H9 (cell line): ENCODE results near the gene GDI2. TPM values are rescaled to one million over a fixed set of nuclear protein-coding genes. Genes with fewer than 3 reads are reported as not detected.
"Not testable (repeated sequence)": the region's sequence is repeated elsewhere in the genome, so short reads cannot be mapped to it uniquely, and the experiment has no call there.

Experiments
- DNase-seq: peaks from one replicate; pipeline ENCODE4 v3.0.0-alpha.2; 2017
- H2AFZ ChIP-seq: one replicate; pipeline ENCODE4 v1.6.1; 2013; ENCODE audit warnings: mild to moderate bottlenecking, low read length, control low read depth, moderate library complexity
- H2AK5ac ChIP-seq: 2 replicates; pipeline ENCODE4 v1.6.1; 2013; ENCODE audit warnings: low read length, control low read depth, mixed read lengths; ENCODE audit not compliant: insufficient read length
- H2BK120ac ChIP-seq: one replicate; pipeline ENCODE4 v1.6.1; 2013; ENCODE audit warnings: low read depth, mild to moderate bottlenecking, low read length, control low read depth, inconsistent platforms; ENCODE audit not compliant: poor library complexity, severe bottlenecking
- H2BK12ac ChIP-seq: 2 replicates; pipeline ENCODE4 v1.6.1; 2013; ENCODE audit warnings: low read length, control low read depth, mixed read lengths, low read depth; ENCODE audit not compliant: insufficient read length
- H2BK15ac ChIP-seq: 2 replicates; pipeline ENCODE4 v1.6.1; 2013; ENCODE audit warnings: low read depth, low read length, control low read depth
- H2BK20ac ChIP-seq: one replicate; pipeline ENCODE4 v1.6.1; 2013; ENCODE audit warnings: low read depth, mild to moderate bottlenecking, low read length, control low read depth, inconsistent platforms; ENCODE audit not compliant: poor library complexity, severe bottlenecking
- H2BK5ac ChIP-seq: 2 replicates; pipeline ENCODE4 v1.6.1; 2013; ENCODE audit warnings: low read length, control low read depth, mixed read lengths; ENCODE audit not compliant: insufficient read length
- H3K14ac ChIP-seq: 2 replicates; pipeline ENCODE4 v1.6.1; 2013; ENCODE audit warnings: low read length, control low read depth; ENCODE audit not compliant: insufficient read depth
- H3K18ac ChIP-seq: 2 replicates; pipeline ENCODE4 v1.6.1; 2013; ENCODE audit warnings: low read depth, mild to moderate bottlenecking, mixed read lengths, low read length, control low read depth; ENCODE audit not compliant: insufficient read length
- H3K23ac ChIP-seq: 2 replicates; pipeline ENCODE4 v1.6.1; 2013; ENCODE audit warnings: low read length, control low read depth, mixed read lengths, low read depth; ENCODE audit not compliant: insufficient read length
- H3K23me2 ChIP-seq: 2 replicates; pipeline ENCODE4 v1.6.1; 2013; ENCODE audit warnings: low read depth, mild to moderate bottlenecking, mixed read lengths, low read length, control low read depth; ENCODE audit not compliant: insufficient read length, poor library complexity, severe bottlenecking
- H3K27ac ChIP-seq: 2 replicates; pipeline ENCODE4 v1.5.1; 2013; ENCODE audit warnings: low read length, control low read depth, mixed read lengths, low read depth; ENCODE audit not compliant: insufficient read length
- H3K27me3 ChIP-seq: 2 replicates; pipeline ENCODE4 v1.6.1; 2013; ENCODE audit warnings: low read length, control low read depth, inconsistent platforms; ENCODE audit not compliant: insufficient read depth
- H3K4ac ChIP-seq: 2 replicates; pipeline ENCODE4 v1.6.1; 2013; ENCODE audit warnings: low read depth, mild to moderate bottlenecking, control low read depth, inconsistent platforms, low read length, moderate library complexity
- H3K4me1 ChIP-seq: 2 replicates; pipeline ENCODE4 v1.6.1; 2013; ENCODE audit warnings: low read length, control low read depth, inconsistent platforms; ENCODE audit not compliant: insufficient read depth
- H3K4me2 ChIP-seq: 2 replicates; pipeline ENCODE4 v1.6.1; 2013; ENCODE audit warnings: low read length, control low read depth, mixed read lengths; ENCODE audit not compliant: insufficient read length, insufficient read depth
- H3K56ac ChIP-seq: 2 replicates; pipeline ENCODE4 v1.6.1; 2013; ENCODE audit warnings: low read depth, mild to moderate bottlenecking, mixed read lengths, low read length, control low read depth; ENCODE audit not compliant: insufficient read length
- H3K79me1 ChIP-seq: 2 replicates; pipeline ENCODE4 v1.6.1; 2013; ENCODE audit warnings: low read depth, mild to moderate bottlenecking, moderate library complexity, low read length, control low read depth, inconsistent platforms; ENCODE audit not compliant: insufficient read depth, poor library complexity, severe bottlenecking
- H3K79me2 ChIP-seq: 2 replicates; pipeline ENCODE4 v1.6.1; 2013; ENCODE audit warnings: low read length, control low read depth, inconsistent platforms; ENCODE audit not compliant: insufficient read depth
- H3K9ac ChIP-seq: 2 replicates; pipeline ENCODE4 v1.6.1; 2013; ENCODE audit warnings: low read length, control low read depth, mixed read lengths; ENCODE audit not compliant: insufficient read length; ENCODE audit errors: extremely low read depth
- H3K9me3 ChIP-seq: one replicate; pipeline ENCODE4 v1.6.1; 2013; ENCODE audit warnings: low read depth, low read length, inconsistent platforms; ENCODE audit not compliant: control insufficient read depth
- H3T11ph ChIP-seq: one replicate; pipeline ENCODE4 v1.6.1; 2013; ENCODE audit warnings: mild to moderate bottlenecking, low read length, control low read depth, inconsistent platforms
- H4K20me1 ChIP-seq: one replicate; pipeline ENCODE4 v1.6.1; 2013; ENCODE audit not compliant: control insufficient read depth, insufficient read length, insufficient read depth
- H4K5ac ChIP-seq: 2 replicates; pipeline ENCODE4 v1.6.1; 2013; ENCODE audit warnings: low read depth, mild to moderate bottlenecking, mixed read lengths, low read length, control low read depth; ENCODE audit not compliant: insufficient read length
- H4K8ac ChIP-seq: replicated peaks from 2 replicates; pipeline ENCODE4 v1.6.1; 2013; ENCODE audit warnings: low read length, control low read depth, mixed read lengths, low read depth; ENCODE audit not compliant: insufficient read length
- H4K91ac ChIP-seq: 2 replicates; pipeline ENCODE4 v1.6.1; 2013; ENCODE audit warnings: low read depth, mild to moderate bottlenecking, moderate library complexity, mixed read lengths, low read length, control low read depth; ENCODE audit not compliant: insufficient read length
- H3K27ac Mint-ChIP-seq, 3 experiments: 2 replicates in 2 of 3; 3 replicates in 1 of 3; pipeline ENCODE4 v1.8.0; 2020 to 2021; ENCODE audit warnings: mixed read lengths in 3 of 3, mild to moderate bottlenecking in 1 of 3, moderate library complexity in 1 of 3
- H3K27me3 Mint-ChIP-seq: 2 replicates; pipeline ENCODE4 v1.8.0; 2021; ENCODE audit warnings: low read depth, mild to moderate bottlenecking, moderate library complexity, mixed read lengths
- H3K36me3 Mint-ChIP-seq, 3 experiments: 2 replicates in 2 of 3; 3 replicates in 1 of 3; pipeline ENCODE4 v1.8.0; 2020 to 2021; ENCODE audit warnings: low read depth in 3 of 3, mixed read lengths in 3 of 3; ENCODE audit not compliant: insufficient read depth in 1 of 3
- H3K4me1 Mint-ChIP-seq, 2 experiments: 2 replicates each; pipeline ENCODE4 v1.8.0; 2020; ENCODE audit warnings: mixed read lengths in 2 of 2
- H3K4me3 Mint-ChIP-seq, 2 experiments: 2 replicates in 1 of 2; 3 replicates in 1 of 2; pipeline ENCODE4 v1.8.0; 2020 to 2021; ENCODE audit warnings: mild to moderate bottlenecking in 2 of 2, mixed read lengths in 2 of 2, moderate library complexity in 1 of 2
- H3K9me3 Mint-ChIP-seq, 2 experiments: 2 replicates in 1 of 2; 3 replicates in 1 of 2; pipeline ENCODE4 v1.8.0; 2020; ENCODE audit warnings: mild to moderate bottlenecking in 2 of 2, mixed read lengths in 2 of 2, moderate library complexity in 1 of 2
- WGBS: extraction: QIAGEN DNeasy Blood & Tissue Kit; methylation state at CpG from one replicate; pipeline ENCODE4 v1.1.7; 2013; ENCODE audit warnings: missing lambda C conversion rate, low lambda C conversion rate, mixed read lengths; ENCODE audit not compliant: insufficient read length; ENCODE audit errors: extremely low coverage; 5-methylcytosine and 5-hydroxymethylcytosine counted together
- total RNA-seq: library from RNA; stranded (reverse); gene quantifications from 2 replicates; pipeline ENCODE4 v1.2.1, GENCODE V29; 2021
- TF ChIP-seq, protein P1 (sequence below): fragments of 200-600 bp; sonication (generic); conservative IDR thresholded peaks from 3 replicates; pipeline ENCODE4 v1.8.0; 2021; ENCODE audit warnings: antibody characterized with exemption, mild to moderate bottlenecking

GDI2 gene
- total RNA-seq, 1 experiment from 2014 or later = 351 TPM

DNA sequence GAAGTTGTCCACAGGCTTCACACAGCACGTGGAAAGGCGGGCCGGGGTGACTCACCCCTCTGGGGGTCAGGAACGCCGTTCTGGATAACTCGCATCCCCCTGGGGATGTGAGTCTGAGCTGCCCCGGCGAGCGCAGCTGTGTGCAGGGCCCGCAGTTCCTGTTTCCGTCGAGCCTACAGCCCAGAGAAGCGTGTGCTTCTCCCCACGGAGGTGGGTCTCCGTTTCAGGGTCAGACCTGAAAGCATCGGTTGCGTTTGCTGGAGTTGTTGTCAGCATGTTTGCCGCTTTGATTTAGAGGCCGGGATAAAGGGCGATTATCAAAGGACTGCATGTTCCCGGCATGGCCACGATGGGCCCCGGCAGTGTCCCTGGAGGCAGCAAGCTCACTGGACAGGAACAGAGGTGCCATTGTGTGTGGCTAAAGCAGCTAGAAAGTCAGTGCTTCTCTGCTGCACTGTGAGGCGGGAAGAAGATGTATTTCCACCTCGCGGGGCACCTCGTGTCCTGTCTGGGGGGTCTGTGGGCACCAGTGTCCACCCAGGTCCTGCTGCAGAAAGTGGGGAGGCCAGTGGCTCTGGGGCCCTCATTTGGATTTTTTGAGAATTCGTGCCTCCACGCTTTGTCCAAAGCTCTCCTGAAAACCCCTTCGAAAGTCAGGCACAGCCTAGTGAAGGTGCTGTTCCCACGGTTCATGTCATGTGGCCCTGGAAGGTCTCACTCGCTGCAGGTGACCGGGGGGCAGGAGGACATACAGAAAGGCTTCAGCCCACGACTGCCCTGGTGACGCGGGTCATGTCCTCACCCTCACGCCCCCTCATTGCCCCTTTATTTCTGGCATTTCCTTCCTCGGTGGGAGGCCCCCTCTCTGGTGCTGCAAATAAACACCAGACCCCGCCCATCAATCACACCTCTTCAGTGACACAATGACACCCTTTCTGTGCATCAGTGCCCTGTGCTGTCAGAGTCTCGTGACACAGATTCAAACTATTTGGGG lies 27.4 kb upstream of the GDI2 start:
- Histone ChIP-seq H4K20me1 (no peaks in the 10 kb centered on the region), H2BK12ac (no peak overlapping the region), H3K79me2 (no peaks in the 10 kb centered on the region), H3K56ac (no peak overlapping the region), H3K23me2 (no peaks in the 10 kb centered on the region), H3K4me1 (no peaks in the 10 kb centered on the region), H4K5ac (no peak overlapping the region), H2BK15ac (no peak overlapping the region), H3K14ac (no peak overlapping the region), H2BK20ac (no peak overlapping the region), H3K4ac (no peak overlapping the region), H3K27ac (no peak overlapping the region), H3K23ac (no peak overlapping the region), H4K91ac (no peak overlapping the region), H2BK5ac (no peak overlapping the region), H3T11ph (no peak overlapping the region), H3K9me3 (no peaks in the 10 kb centered on the region), H3K9ac (no peak overlapping the region), H3K79me1 (no peaks in the 10 kb centered on the region), H3K18ac (no peak overlapping the region), H4K8ac (no peak overlapping the region), H3K4me2 (no peak overlapping the region), H2BK120ac (no peak overlapping the region), H2AFZ (no peak overlapping the region), H3K27me3 (no peaks in the 10 kb centered on the region), H2AK5ac (no peak overlapping the region)
- no peaks in the 10 kb centered on the region for H3K36me3 Mint-ChIP-seq
- peaks cover 6 to 7% of the 10 kb centered on the region in 2 experiments; a peak in 3 of 4 replicates for H3K4me1 Mint-ChIP-seq
- no peak overlapping the region; a peak in 1 of 7 replicates for H3K27ac Mint-ChIP-seq
- H3K4me3 Mint-ChIP-seq = no peak overlapping the region
- no peaks in the 10 kb centered on the region for H3K9me3 Mint-ChIP-seq
- no CpG with 5 or more reads among the region's 40 CpGs for WGBS
- peaks cover 2% of the 10 kb centered on the region for H3K27me3 Mint-ChIP-seq
- TF ChIP-seq, protein P1, sequence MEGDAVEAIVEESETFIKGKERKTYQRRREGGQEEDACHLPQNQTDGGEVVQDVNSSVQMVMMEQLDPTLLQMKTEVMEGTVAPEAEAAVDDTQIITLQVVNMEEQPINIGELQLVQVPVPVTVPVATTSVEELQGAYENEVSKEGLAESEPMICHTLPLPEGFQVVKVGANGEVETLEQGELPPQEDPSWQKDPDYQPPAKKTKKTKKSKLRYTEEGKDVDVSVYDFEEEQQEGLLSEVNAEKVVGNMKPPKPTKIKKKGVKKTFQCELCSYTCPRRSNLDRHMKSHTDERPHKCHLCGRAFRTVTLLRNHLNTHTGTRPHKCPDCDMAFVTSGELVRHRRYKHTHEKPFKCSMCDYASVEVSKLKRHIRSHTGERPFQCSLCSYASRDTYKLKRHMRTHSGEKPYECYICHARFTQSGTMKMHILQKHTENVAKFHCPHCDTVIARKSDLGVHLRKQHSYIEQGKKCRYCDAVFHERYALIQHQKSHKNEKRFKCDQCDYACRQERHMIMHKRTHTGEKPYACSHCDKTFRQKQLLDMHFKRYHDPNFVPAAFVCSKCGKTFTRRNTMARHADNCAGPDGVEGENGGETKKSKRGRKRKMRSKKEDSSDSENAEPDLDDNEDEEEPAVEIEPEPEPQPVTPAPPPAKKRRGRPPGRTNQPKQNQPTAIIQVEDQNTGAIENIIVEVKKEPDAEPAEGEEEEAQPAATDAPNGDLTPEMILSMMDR = no peak
- DNase-seq = no peak

- H2BK120ac ChIP-seq, H3K27ac ChIP-seq, H4K8ac ChIP-seq, H3K23me2 ChIP-seq, H3K18ac ChIP-seq, H3K9ac ChIP-seq, H3K4me2 ChIP-seq, H3K79me2 ChIP-seq, H3K14ac ChIP-seq, H4K5ac ChIP-seq, H3K27me3 Mint-ChIP-seq, DNase-seq, H3K4me1 Mint-ChIP-seq, H3K9me3 ChIP-seq, H3K36me3 Mint-ChIP-seq, H3K79me1 ChIP-seq, H2BK12ac ChIP-seq, H2BK5ac ChIP-seq, H3K27ac Mint-ChIP-seq, H3K4ac ChIP-seq, H3K56ac ChIP-seq, H2BK15ac ChIP-seq, H3K27me3 ChIP-seq, H4K20me1 ChIP-seq, H3K4me1 ChIP-seq, H3K23ac ChIP-seq, H2BK20ac ChIP-seq, H3K4me3 Mint-ChIP-seq, H4K91ac ChIP-seq, H2AFZ ChIP-seq, H3K9me3 Mint-ChIP-seq, H3T11ph ChIP-seq, H2AK5ac ChIP-seq: not testable (repeated sequence)
- no CpG with 5 or more reads among the region's 2 CpGs for WGBS
Measured at GRCh38 chr10:5836181-5836580, 22.9 kb upstream of the GDI2 start.
